K562 (cell line): ENCODE results near the gene ELMO3. TPM values are rescaled to one million over a fixed set of nuclear protein-coding genes. Genes with fewer than 3 reads are reported as not detected.

ENCODE experiments used
- ARID1B ChIP-seq: fragments of 450-650 bp; IDR thresholded peaks from 2 replicates; pipeline ENCODE4 v1.6.1; 2016; ENCODE audit warnings: antibody characterized with exemption, mild to moderate bottlenecking, inconsistent platforms
- CUX1 ChIP-seq: fragments of 200-800 bp; sonication (Bioruptor generic); IDR thresholded peaks from 2 replicates; pipeline ENCODE4 v1.6.1; 2016; ENCODE audit warnings: missing genetic modification characterization, missing compliant biosample characterization
- CXXC5 ChIP-seq: fragments of 250-450 bp; sonication (Bioruptor Pico); IDR thresholded peaks from 2 replicates; pipeline ENCODE4 v1.8.0; 2022; ENCODE audit warnings: inconsistent platforms, mild to moderate bottlenecking, moderate library complexity
- FOSL1 ChIP-seq: fragments of 200-800 bp; sonication (Bioruptor generic); conservative IDR thresholded peaks from 2 replicates; pipeline ENCODE4 v1.6.1; 2016; ENCODE audit warnings: missing genetic modification characterization, missing compliant biosample characterization
- HDGF ChIP-seq: fragments of 450-650 bp; IDR thresholded peaks from 2 replicates; pipeline ENCODE4 v1.6.1; 2016
- JUN ChIP-seq, 2 experiments: sonication (generic) in 1 of 2; formaldehyde crosslinking in 1 of 2; IDR thresholded peaks; 2 replicates each; pipeline versions ENCODE4 v1.6.1 to v1.8.0; 2012 to 2022; ENCODE audit warnings: borderline replicate concordance in 2 of 2, mild to moderate bottlenecking in 2 of 2, improper control_type of control experiment in 1 of 2, low read depth in 1 of 2, low read length in 1 of 2, missing genetic modification reagents in 1 of 2
- KAT7 ChIP-seq: sonication (generic); formaldehyde crosslinking; IDR thresholded peaks from 2 replicates; pipeline ENCODE4 v1.8.0; 2022; ENCODE audit warnings: missing genetic modification reagents, mild to moderate bottlenecking, borderline replicate concordance
- NCOR1 ChIP-seq: fragments of 450-650 bp; IDR thresholded peaks from 2 replicates; pipeline ENCODE4 v1.6.1; 2016; ENCODE audit warnings: mild to moderate bottlenecking, moderate library complexity
- NFE2L1 ChIP-seq: fragments of 450-650 bp; IDR thresholded peaks from 2 replicates; pipeline ENCODE4 v1.6.1; 2016; ENCODE audit warnings: missing genetic modification characterization, low read depth, mild to moderate bottlenecking, missing compliant biosample characterization, moderate library complexity, borderline replicate concordance
- NFRKB ChIP-seq: fragments of 450-650 bp; IDR thresholded peaks from 2 replicates; pipeline ENCODE4 v1.6.1; 2016; ENCODE audit warnings: low read depth
- POU5F1 ChIP-seq: fragments of 150-350 bp; IDR thresholded peaks from 2 replicates; pipeline ENCODE4 v1.6.1; 2014; ENCODE audit warnings: borderline replicate concordance, low read length, low read depth, mild to moderate bottlenecking; ENCODE audit not compliant: partially characterized antibody
- SRF ChIP-seq, 2 experiments: fragments of 250-450, 450-650 bp in 1 of 2; sonication (Bioruptor Pico) in 1 of 2; sonication (generic) in 1 of 2; formaldehyde crosslinking; IDR thresholded peaks; 2 replicates each; pipeline versions ENCODE4 v1.5.0 to v1.5.1; 2020 to 2022; ENCODE audit warnings: mild to moderate bottlenecking in 1 of 2, missing genetic modification reagents in 1 of 2
- ZFP36 ChIP-seq: fragments of 150-350 bp; IDR thresholded peaks from 2 replicates; pipeline ENCODE4 v1.6.1; 2018; ENCODE audit warnings: low read length, low read depth; ENCODE audit not compliant: partially characterized antibody
- ZNF316 ChIP-seq: fragments of 450-650 bp; IDR thresholded peaks from 2 replicates; pipeline ENCODE4 v1.6.1; 2016
- polyA plus RNA-seq, 8 experiments: library from polyadenylated mRNA; depleted of rRNA in 4 of 8; stranded (reverse) in 5 of 8; unstranded in 3 of 8; fragments of >200 nt; fragmentation: Nextera tagmentation in 2 of 8; fragmentation: Illumina TruSeq in 1 of 8; extraction: Ambion mirVana in 2 of 8; extraction: Trizol in 1 of 8; gene quantifications; 2 replicates each; pipeline versions ENCODE4 v1.2.1 to v1.2.3, GENCODE V29; 2011 to 2014; ENCODE audit warnings: inconsistent platforms in 1 of 8, missing spikeins in 1 of 8
- total RNA-seq, 7 experiments: library from RNA; depleted of rRNA in 6 of 7; stranded (reverse); fragments of >200 nt in 6 of 7; fragmentation: Illumina TruSeq in 2 of 7; extraction: Trizol in 2 of 7; gene quantifications; 2 replicates each; pipeline versions ENCODE4 v1.2.1 to v1.2.3, GENCODE V29; 2011 to 2021; ENCODE audit warnings: low replicate concordance in 1 of 7
- TF ChIP-seq, protein P1 (sequence below), 2 experiments: fragments of 250-450 bp in 1 of 2; fragments of 450-650 bp in 1 of 2; sonication (Bioruptor Pico) in 1 of 2; IDR thresholded peaks; 2 replicates each; pipeline versions ENCODE4 v1.6.1 to v1.8.0; 2016 to 2021; ENCODE audit warnings: mild to moderate bottlenecking in 2 of 2, moderate library complexity in 2 of 2, missing compliant biosample characterization in 1 of 2, missing genetic modification characterization in 1 of 2
- TF ChIP-seq, protein P2 (sequence below): fragments of 250-450 bp; sonication (Bioruptor Pico); IDR thresholded peaks from 2 replicates; pipeline ENCODE4 v1.5.0; 2021
- TF ChIP-seq, protein P3 (sequence below): fragments of 250-450 bp; sonication (Bioruptor Pico); IDR thresholded peaks from 2 replicates; pipeline ENCODE4 v1.5.0; 2020; ENCODE audit warnings: mild to moderate bottlenecking

The ELMO3 gene
- total and polyA plus RNA-seq, 9 of the 15 experiments (the other 6 are each of a cell fraction or from before 2014, with no cell fraction given) = 0.04 to 5.1 (median 1.5) TPM

DNA sequence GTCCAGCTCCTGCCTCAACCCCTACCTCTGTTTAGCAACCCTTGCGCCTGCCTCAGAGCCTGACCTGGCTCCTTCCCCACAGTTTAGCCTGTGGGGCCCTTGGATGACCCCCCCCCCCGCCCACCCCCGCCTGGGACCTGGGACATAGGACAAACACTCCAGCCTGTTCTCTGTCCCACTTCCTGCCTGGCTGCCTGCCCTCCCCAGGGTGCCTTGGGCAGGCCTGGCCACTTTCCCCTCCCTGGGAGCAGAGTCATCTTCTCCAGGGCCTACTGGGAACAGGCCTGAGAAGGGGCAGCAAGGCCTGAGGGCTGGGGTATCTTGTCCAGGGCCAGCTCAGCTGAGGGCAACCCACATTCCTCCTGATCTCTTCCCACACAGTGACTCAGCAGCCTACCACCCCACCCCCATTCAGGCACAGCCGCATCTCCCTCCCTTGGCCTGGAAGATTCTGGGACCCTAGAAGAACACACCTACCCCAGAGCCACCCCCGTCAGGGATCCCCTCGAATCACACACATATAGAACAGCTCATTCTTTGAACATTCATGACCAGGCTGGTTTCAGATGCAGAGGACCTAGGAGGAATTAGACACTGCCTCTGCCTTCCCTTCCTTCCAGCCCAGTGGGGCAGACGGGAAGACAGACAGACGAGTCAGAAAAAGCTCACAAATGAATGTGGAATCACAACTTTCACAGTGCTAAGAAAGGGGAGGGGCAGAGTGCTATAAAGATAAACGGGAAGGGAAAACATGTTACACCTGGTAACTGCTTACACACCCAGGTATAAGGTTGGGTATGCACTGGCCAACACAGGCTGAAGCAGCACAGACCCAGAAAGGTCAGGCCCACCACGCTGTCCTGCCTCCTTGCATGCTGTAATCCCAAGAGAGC lies 42.3 kb downstream of the ELMO3 start (continued):
- TF ChIP-seq, protein P1, sequence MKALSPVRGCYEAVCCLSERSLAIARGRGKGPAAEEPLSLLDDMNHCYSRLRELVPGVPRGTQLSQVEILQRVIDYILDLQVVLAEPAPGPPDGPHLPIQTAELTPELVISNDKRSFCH (CRISPR knock-in tag; IDR thresholded peaks at IDR 0.05) = no peak
- TF ChIP-seq, protein P1 (tag; IDR thresholded peaks at IDR 0.05) = 0 out of 2 replicates have a peak, but pooled peaks have one; percentile 37
- TF ChIP-seq CXXC5 (CRISPR knock-in tag) (peak; percentile 21; the same call in 1 of the 2 replicates), KAT7 (CRISPR knock-in tag) (0 out of 2 replicates have a peak, but pooled peaks have one; percentile 47), POU5F1 (no peak), SRF (CRISPR knock-in tag; IDR thresholded peaks at IDR 0.05) (0 out of 4 replicates have a peak, but pooled peaks of 1 of the 2 experiments have one; percentile 16), CUX1 (no peak), NFE2L1 (tag) (peak; percentile 25; the same call in 1 of the 2 replicates), HDGF (peak; percentile 46; the same call in 1 of the 2 replicates), NFRKB (peak; percentile 36; the same call in 1 of the 2 replicates), NCOR1 (no peak; the same call in 1 of the 2 replicates), ZNF316 (peak; percentile 85), FOSL1 (peak; percentile 80), ZFP36 (peak; percentile 29), JUN (IDR thresholded peaks at IDR 0.05; ENCODE audit: borderline replicate concordance, low read depth, low read length) (0 out of 2 replicates have a peak, but pooled peaks have one; percentile 49), JUN (CRISPR knock-in tag; IDR thresholded peaks at IDR 0.05; ENCODE audit: borderline replicate concordance) (no peak), ARID1B (peak; percentile 80)
- TF ChIP-seq, protein P2, sequence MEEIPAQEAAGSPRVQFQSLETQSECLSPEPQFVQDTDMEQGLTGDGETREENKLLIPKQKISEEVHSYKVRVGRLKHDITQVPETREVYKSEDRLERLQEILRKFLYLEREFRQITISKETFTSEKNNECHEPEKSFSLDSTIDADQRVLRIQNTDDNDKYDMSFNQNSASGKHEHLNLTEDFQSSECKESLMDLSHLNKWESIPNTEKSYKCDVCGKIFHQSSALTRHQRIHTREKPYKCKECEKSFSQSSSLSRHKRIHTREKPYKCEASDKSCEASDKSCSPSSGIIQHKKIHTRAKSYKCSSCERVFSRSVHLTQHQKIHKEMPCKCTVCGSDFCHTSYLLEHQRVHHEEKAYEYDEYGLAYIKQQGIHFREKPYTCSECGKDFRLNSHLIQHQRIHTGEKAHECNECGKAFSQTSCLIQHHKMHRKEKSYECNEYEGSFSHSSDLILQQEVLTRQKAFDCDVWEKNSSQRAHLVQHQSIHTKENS (CRISPR knock-in tag) = no peak
- TF ChIP-seq, protein P3, sequence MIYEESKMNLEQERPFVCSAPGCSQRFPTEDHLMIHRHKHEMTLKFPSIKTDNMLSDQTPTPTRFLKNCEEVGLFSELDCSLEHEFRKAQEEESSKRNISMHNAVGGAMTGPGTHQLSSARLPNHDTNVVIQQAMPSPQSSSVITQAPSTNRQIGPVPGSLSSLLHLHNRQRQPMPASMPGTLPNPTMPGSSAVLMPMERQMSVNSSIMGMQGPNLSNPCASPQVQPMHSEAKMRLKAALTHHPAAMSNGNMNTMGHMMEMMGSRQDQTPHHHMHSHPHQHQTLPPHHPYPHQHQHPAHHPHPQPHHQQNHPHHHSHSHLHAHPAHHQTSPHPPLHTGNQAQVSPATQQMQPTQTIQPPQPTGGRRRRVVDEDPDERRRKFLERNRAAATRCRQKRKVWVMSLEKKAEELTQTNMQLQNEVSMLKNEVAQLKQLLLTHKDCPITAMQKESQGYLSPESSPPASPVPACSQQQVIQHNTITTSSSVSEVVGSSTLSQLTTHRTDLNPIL (CRISPR knock-in tag) = no peak
